Measurements from ENCODE around the gene SSTR5. TPM values are rescaled to one million over a fixed set of nuclear protein-coding genes. Genes with fewer than 3 reads are reported as not detected.
"Not testable (repeated sequence)": the region's sequence is repeated elsewhere in the genome, so short reads cannot be mapped to it uniquely, and the experiment has no call there.

The SSTR5 gene
- total RNA-seq, 1 donor from 2014 or later = not detected

DNA sequence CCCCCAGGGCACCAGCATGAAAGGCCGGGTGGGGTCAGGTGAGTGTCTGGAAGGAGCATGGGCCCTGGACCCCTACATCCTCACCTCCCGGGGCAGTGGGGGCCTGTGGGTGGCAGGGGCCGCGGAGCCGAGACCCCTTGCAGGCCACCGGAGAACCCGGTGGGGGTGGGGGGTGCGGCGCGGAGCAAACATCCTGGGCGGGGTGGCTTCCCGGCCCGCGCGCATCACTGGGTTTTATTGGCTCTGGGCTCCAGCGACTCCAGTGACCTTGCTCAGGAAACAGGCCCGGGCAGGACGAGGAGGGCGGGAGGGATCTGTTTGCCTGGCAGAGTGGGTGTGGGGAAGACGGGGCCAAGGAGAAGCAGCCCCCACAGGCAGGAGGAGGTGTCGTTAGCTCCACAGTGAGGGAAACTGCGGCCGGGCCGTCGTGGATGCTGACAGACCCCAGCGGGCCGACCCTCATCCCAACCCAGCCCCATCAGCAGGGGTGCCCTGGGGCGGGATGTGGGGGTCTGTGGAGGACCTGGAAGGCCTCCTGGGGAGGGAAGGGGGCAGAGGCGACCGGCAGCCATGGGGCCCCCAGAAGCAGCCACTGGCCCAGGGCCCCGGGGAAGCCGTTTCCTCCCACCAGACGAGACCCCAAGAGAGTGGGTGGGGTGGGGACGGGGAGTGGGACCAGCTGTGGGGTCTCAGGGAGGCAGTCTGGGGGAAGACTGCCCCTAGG lies 10.6 kb downstream of the SSTR5 start:
- H3K4me3 ChIP-seq (ENCODE audit: low read depth, low read length) = peak overlapping the region; percentile 22
- DNase-seq (ENCODE audit: low read depth) = no peak

DNA sequence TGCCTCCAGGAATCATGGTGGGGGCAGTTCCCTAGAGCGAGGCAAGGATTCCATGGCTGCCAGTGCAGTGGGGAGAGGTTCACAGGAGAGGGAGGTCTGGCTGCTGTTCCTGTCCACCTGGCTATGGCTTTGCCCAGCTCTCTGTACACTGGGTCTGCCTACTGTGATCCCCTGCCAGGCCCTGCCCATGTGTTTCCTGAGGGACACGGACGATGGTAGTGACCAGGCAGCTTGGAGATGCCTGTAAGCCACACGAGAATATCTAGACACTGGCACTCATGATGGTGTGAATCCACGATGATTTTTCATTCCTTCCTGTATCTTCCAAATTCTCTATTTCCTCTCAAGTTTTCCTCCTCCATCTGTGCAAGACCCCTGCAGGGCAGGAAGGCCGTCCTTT lies 12.4 kb downstream of the SSTR5 start:
- TF ChIP-seq, protein P1, sequence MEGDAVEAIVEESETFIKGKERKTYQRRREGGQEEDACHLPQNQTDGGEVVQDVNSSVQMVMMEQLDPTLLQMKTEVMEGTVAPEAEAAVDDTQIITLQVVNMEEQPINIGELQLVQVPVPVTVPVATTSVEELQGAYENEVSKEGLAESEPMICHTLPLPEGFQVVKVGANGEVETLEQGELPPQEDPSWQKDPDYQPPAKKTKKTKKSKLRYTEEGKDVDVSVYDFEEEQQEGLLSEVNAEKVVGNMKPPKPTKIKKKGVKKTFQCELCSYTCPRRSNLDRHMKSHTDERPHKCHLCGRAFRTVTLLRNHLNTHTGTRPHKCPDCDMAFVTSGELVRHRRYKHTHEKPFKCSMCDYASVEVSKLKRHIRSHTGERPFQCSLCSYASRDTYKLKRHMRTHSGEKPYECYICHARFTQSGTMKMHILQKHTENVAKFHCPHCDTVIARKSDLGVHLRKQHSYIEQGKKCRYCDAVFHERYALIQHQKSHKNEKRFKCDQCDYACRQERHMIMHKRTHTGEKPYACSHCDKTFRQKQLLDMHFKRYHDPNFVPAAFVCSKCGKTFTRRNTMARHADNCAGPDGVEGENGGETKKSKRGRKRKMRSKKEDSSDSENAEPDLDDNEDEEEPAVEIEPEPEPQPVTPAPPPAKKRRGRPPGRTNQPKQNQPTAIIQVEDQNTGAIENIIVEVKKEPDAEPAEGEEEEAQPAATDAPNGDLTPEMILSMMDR (conservative IDR thresholded peaks at IDR 0.05; ENCODE audit: low read depth, low read length) = no peak
- no peak overlapping the region for H3K4me3 ChIP-seq (ENCODE audit: low read depth, low read length)
- DNase-seq (ENCODE audit: low read depth) = no peak

More for the DNA sequence above, 10.6 kb downstream of the SSTR5 start:
- TF ChIP-seq, protein P1 (conservative IDR thresholded peaks at IDR 0.05; ENCODE audit: low read depth, low read length) = no peak

DNA sequence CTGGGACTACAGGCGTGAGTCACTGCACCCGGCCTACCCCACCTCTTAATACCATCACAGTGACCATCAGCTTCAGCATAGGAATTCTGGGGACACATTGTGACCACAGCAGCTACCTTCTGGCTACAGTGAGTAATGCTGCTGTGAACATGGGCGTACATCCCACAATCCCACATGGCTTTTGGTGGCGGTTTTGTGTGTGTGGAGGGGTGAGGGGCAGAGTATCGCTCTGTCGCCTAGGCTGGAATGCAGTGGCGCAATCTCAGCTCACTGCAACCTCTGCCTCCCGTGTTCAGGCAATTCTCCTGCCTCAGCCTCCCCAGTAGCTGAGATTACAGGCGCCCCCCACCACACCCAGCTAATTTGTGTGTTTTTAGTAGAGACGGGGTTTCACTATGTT lies 13.9 kb downstream of the SSTR5 start:
- not testable (repeated sequence) for H3K4me3 ChIP-seq (ENCODE audit: low read depth, low read length); DNase-seq (ENCODE audit: low read depth)

DNA sequence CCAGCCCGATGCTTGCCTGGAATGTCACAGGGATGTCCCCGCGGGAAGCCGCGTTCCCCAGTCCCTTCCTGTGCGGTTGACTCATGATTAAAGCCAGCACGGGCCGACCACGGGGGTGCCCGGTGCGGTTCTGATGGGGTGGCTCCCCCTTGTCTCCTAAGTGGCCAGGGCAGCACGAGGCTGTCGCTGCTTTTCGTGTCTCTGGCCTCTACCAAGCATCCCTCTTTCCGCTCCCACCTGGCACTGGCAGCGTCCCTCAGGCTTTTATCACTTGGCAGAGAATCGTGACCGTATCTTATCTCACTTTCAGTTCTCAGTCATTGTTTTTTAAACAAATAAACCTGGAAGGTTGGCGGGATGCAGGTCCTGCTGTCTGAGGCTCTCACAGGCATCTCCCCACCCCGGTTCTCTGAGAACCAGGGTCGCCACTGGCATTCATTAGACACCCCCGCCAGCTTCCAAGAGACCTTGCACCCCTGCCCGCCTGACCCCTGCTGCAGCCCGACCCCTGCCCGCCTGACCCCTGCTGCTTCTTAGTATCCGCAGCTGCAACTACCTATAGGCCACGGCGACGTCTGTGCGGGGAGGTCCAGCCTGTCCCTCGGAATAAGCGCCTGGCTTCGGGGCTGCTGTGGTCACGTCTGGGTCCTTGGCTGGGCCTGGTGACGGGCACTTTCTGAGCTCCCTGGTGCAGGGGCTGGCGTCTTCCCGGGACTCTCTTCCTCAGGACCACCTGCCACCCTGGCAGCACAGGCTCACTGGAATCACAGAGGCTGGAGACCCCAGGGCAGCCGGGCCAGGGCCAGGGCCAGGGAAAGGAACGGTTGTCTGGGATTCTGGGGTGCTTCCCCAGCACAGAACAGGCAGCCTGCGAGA lies 16.0 kb downstream of the SSTR5 start:
- TF ChIP-seq, protein P1 (conservative IDR thresholded peaks at IDR 0.05; ENCODE audit: low read depth, low read length) = no peak
- no peak overlapping the region for H3K4me3 ChIP-seq (ENCODE audit: low read depth, low read length)

DNA sequence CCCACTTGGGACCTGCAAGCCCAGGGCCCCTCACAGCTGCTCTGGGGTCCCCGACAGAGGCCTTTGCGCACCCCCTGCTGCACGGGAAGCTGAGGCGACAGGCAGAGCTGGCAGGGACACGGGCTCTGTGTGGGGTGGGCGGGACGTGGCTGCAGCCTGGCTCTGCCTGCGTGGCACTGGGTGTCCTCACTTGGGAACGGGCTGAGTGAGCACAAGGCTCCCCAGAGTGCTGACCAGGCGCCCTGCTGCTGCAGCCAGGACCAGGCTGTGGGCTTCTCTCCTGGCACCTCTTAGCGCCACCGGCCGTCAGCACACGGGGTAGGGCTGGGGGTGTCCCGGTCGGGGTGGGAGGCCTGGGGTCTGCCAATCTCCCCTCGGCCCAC lies 16.9 kb downstream of the SSTR5 start:
- no peak for DNase-seq (ENCODE audit: low read depth)
- H3K4me3 ChIP-seq (ENCODE audit: low read depth, low read length) = peak overlapping the region; percentile 60
- TF ChIP-seq, protein P1 (conservative IDR thresholded peaks at IDR 0.05; ENCODE audit: low read depth, low read length) = no peak

More for the DNA sequence above, 16.0 kb downstream of the SSTR5 start:
- no peak for DNase-seq (ENCODE audit: low read depth)

DNA sequence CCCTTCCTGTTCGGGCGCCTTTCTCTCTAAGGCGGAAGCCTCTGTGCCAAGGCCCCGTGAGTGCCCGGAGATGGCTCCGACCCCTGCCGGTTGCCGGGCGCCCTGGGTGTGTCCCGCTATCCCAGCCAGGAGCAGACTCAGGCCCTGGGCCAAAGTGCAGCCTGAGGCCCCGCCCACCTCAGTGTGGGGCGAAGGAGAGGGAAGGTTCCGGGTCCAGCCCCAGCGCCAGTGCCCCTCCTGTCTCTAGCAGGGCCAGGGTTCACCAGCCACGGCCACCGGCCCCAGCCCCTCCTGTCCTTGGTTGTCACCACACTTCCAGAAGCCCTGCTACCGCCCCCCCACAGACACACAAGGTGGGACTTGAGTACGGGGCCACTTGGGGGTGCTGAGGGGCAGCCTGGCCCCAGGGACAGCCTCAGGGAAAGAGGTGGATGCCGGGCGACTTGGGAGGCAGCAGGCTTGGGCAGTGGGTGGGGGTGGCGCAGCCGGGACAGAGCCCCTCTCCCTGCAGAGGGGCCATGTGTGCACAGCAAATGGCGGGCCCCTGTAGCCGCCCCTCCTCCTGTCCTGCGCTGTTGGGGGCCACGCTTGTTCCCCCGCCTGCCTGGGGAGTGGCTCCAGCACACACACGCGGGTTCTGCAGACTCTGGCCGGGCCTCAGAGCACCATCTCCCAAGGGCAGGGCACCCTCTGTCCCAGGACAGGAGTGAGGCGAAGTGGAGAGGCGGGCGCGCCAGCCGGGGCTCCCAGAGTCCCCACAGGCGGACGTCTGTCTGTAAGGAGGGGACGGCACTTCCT lies 17.5 kb downstream of the SSTR5 start:
- TF ChIP-seq, protein P1 (conservative IDR thresholded peaks at IDR 0.05; ENCODE audit: low read depth, low read length) = peak; percentile 33
- DNase-seq (ENCODE audit: low read depth) = no peak
- peak overlapping the region; percentile 60 for H3K4me3 ChIP-seq (ENCODE audit: low read depth, low read length)

All from epithelial cell of proximal tubule (primary cell).